ENCODE results near the gene FOSL2. TPM values are rescaled to one million over a fixed set of nuclear protein-coding genes. Genes with fewer than 3 reads are reported as not detected.

Gene FOSL2
- total RNA-seq, 2 experiments from 2014 or later, result 102 to 110 TPM

DNA sequence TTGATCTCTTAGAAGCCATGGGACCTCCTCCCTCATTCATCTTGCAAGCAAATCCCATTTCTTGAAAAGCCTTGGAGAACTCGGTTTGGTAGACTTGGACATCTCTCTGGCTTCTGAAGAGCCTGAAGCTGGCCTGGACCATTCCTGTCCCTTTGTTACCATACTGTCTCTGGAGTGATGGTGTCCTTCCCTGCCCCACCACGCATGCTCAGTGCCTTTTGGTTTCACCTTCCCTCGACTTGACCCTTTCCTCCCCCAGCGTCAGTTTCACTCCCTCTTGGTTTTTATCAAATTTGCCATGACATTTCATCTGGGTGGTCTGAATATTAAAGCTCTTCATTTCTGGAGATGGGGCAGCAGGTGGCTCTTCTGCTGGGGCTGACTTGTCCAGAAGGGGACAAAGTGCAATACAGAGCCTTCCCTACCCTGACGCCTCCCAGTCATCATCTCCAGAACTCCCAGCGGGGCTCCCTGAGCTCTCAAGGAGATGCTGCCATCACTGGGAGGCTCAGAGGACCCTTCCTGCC, 20.0 kb downstream of the FOSL2 start:
- intact Hi-C loops (cut with micrococcal nuclease), result loop anchor here (5.0 kb wide), 1 partner anchor 520 kb away; the partner anchor contains the start of genes BABAM2 and RBKS
- Mint-ChIP-seq H3K4me1 (ENCODE audit: low read depth) (peaks cover 45% of the 10 kb centered on the region), H3K9me3 (no peaks in the 10 kb centered on the region), H3K27me3 (ENCODE audit: low read depth) (no peaks in the 10 kb centered on the region), H3K27ac (peak overlapping the region; percentile 26), H3K4me3 (no peak overlapping the region), H3K36me3 (ENCODE audit: low read depth) (peaks cover 70% of the 10 kb centered on the region)
- no peak for DNase-seq
- CTCF ChIA-PET, result interaction anchor here (1.1 kb wide), 1 partner anchor 11 kb away, joined by 5 read pairs; no protein-coding TSS in a partner anchor

DNA sequence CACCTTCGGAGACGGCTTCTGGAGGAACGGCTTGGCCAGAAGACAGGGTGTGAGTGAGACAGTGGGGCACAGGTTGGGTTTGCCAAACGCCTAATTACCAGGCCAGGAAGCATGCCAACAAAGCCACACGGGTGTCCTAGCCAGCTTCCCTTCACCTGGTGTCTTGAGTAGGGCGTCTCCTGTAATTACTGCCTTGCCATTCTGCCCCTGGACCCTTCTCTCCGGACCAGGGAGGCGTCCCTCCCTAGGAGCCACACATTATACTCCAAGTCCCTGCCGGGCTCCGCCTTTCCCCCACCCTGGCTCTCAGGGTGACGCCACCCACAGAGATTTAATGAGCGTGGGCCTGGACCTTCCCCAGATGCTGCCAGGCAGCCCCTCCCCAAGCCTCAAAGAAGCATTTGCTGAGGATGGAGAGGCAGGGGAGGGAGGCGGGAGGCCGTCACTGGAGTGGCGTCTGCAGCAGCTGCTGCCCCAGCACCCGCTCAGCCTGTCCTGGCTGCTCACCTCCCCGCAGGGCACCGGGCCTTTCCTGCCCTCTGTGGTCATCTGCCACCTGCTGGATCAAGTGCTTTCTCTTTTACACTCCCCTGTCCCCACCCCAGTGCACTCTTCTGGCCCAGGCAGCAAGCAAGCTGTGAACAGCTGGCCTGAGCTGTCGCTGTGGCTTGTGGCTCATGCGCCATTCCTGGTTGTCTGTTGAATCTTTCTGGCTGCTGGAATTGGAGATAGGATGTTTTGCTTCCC, 20.7 kb downstream of the FOSL2 start:
- peaks cover 38% of the 10 kb centered on the region for H3K4me1 Mint-ChIP-seq (ENCODE audit: low read depth)
- CTCF ChIA-PET, result interaction anchor here (1.1 kb wide), 1 partner anchor 10 kb away, joined by 5 read pairs; no protein-coding TSS in a partner anchor

DNA sequence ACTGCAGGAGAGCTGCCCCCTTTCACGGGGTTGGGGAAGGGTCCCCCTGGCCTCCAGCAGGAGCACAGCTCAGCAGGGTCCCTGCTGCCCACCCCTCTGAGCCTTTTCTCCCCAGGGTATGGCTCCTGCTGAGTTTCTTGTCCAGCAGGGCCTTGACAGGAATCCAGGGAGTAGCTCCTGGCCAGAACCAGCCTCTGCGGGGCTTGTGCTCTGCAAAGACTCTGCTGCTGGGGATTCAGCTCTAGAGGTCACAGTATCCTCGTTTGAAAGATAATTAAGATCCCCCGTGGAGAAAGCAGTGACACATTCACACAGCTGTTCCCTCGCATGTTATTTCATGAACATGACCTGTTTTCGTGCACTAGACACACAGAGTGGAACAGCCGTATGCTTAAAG, 21.2 kb downstream of the FOSL2 start:
- CTCF ChIA-PET, result interaction anchor here (1.4 kb wide), 1 partner anchor 690 kb away, joined by 3 read pairs; no protein-coding TSS in a partner anchor
- H3K4me3 Mint-ChIP-seq, result no peak overlapping the region
- no peaks in the 10 kb centered on the region for H3K9me3 Mint-ChIP-seq
- DNase-seq, result no peak
- H3K27ac Mint-ChIP-seq, result no peak overlapping the region
- H3K36me3 Mint-ChIP-seq (ENCODE audit: low read depth), result peaks cover 58% of the 10 kb centered on the region
- intact Hi-C loops (cut with micrococcal nuclease), result loop anchor here (5.0 kb wide), 1 partner anchor 522 kb away; the partner anchor contains the start of genes BABAM2 and RBKS
- H3K27me3 Mint-ChIP-seq (ENCODE audit: low read depth), result no peaks in the 10 kb centered on the region
- peaks cover 32% of the 10 kb centered on the region for H3K4me1 Mint-ChIP-seq (ENCODE audit: low read depth)

More for the DNA sequence above, 20.7 kb downstream of the FOSL2 start:
- Mint-ChIP-seq H3K36me3 (ENCODE audit: low read depth) (peaks cover 64% of the 10 kb centered on the region), H3K27me3 (ENCODE audit: low read depth) (no peaks in the 10 kb centered on the region), H3K9me3 (no peaks in the 10 kb centered on the region), H3K27ac (no peak overlapping the region), H3K4me3 (no peak overlapping the region)
- peak; percentile 39 for DNase-seq
- intact Hi-C loops (cut with micrococcal nuclease), result loop anchor here (5.0 kb wide), 1 partner anchor 521 kb away; the partner anchor contains the start of genes BABAM2 and RBKS

GRCh38 chr2:28414583-28414982, 21.9 kb downstream of the FOSL2 start:
- Mint-ChIP-seq H3K36me3 (ENCODE audit: low read depth) (peaks cover 52% of the 10 kb centered on the region), H3K27ac (no peak overlapping the region)
- intact Hi-C loops (cut with micrococcal nuclease), result loop anchor here (5.0 kb wide), 1 partner anchor 522 kb away; the partner anchor contains the start of genes BABAM2 and RBKS

GRCh38 chr2:28415010-28415409, 22.4 kb downstream of the FOSL2 start:
- H3K4me3 Mint-ChIP-seq, result no peak overlapping the region
- intact Hi-C loops (cut with micrococcal nuclease), result no loop called here
- no peaks in the 10 kb centered on the region for H3K27me3 Mint-ChIP-seq (ENCODE audit: low read depth)
- peaks cover 21% of the 10 kb centered on the region for H3K4me1 Mint-ChIP-seq (ENCODE audit: low read depth)
- CTCF ChIA-PET, result interaction anchor here (1.4 kb wide), 1 partner anchor 691 kb away, joined by 3 read pairs; no protein-coding TSS in a partner anchor
- no peak for DNase-seq
- peaks cover 49% of the 10 kb centered on the region for H3K36me3 Mint-ChIP-seq (ENCODE audit: low read depth)
- H3K27ac Mint-ChIP-seq, result peak overlapping the region; percentile 68
- no peaks in the 10 kb centered on the region for H3K9me3 Mint-ChIP-seq

More at GRCh38 chr2:28414583-28414982, 21.9 kb downstream of the FOSL2 start:
- no peak overlapping the region for H3K4me3 Mint-ChIP-seq
- CTCF ChIA-PET, result interaction anchor here (1.4 kb wide), 1 partner anchor 691 kb away, joined by 3 read pairs; no protein-coding TSS in a partner anchor
- peaks cover 26% of the 10 kb centered on the region for H3K4me1 Mint-ChIP-seq (ENCODE audit: low read depth)
- H3K27me3 Mint-ChIP-seq (ENCODE audit: low read depth), result no peaks in the 10 kb centered on the region
- no peak for DNase-seq
- H3K9me3 Mint-ChIP-seq, result no peaks in the 10 kb centered on the region

DNA sequence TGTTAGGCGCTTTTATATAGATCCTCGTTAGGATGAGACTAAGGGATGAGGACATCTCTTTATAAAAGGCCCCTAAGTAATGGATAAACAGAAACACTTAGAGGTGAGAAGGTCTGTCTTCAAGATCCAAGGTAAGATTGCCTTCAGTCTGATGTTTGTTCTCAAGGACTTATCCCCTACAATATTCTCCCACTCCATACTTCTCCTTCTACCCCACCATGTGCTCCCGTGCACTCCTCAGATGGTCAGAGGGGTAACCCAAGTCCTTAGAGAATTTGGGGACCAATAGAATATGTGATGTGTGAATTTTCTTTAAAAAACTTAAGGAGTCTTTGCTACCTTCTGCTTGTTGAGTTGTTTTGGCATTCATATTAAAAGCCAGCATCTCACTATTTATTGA, 23.1 kb downstream of the FOSL2 start:
- CTCF ChIA-PET, result no interaction called here
- no peaks in the 10 kb centered on the region for H3K9me3 Mint-ChIP-seq
- H3K27me3 Mint-ChIP-seq (ENCODE audit: low read depth), result no peaks in the 10 kb centered on the region
- H3K4me1 Mint-ChIP-seq (ENCODE audit: low read depth), result peaks cover 14% of the 10 kb centered on the region
- H3K27ac Mint-ChIP-seq, result peak overlapping the region; percentile 30
- intact Hi-C loops (cut with micrococcal nuclease), result no loop called here
- no peak for DNase-seq
- peaks cover 43% of the 10 kb centered on the region for H3K36me3 Mint-ChIP-seq (ENCODE audit: low read depth)
- no peak overlapping the region for H3K4me3 Mint-ChIP-seq

DNA sequence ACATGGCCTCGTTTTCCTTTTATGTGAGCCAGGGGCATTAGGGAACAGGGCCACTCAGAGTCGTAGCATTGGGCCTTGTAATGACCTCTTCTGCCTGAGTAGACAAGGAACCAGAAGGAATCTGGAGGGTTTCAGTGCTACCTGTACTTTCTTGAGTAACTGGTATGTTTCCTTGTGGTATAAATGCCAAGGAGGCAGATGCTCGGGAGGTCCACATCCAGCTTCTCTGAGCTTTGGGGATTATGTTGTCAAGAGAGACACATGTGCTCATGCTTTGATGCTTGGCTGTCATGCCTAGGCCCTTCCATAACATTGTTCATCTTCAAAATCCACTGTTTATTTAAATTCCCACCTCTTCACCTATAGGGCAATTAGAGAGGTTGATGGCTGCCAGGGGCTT, 26.3 kb downstream of the FOSL2 start:
- Mint-ChIP-seq H3K27ac (no peak overlapping the region), H3K9me3 (no peaks in the 10 kb centered on the region), H3K27me3 (ENCODE audit: low read depth) (no peaks in the 10 kb centered on the region), H3K4me3 (no peak overlapping the region), H3K36me3 (ENCODE audit: low read depth) (peaks cover 15% of the 10 kb centered on the region), H3K4me1 (ENCODE audit: low read depth) (peaks cover 19% of the 10 kb centered on the region)
- CTCF ChIA-PET, result interaction anchor here (0.8 kb wide), 1 partner anchor 25 kb away, joined by 6 read pairs; no protein-coding TSS in a partner anchor
- intact Hi-C loops (cut with micrococcal nuclease), result no loop called here
- no peak for DNase-seq

GRCh38 chr2:28419443-28420270, 27.0 kb downstream of the FOSL2 start:
- CTCF ChIA-PET, result interaction anchor here (0.6 to 0.8 kb wide), 2 partner anchors 25 to 674 kb away, joined by 3 to 6 read pairs; no protein-coding TSS in a partner anchor
- no peak for DNase-seq
- intact Hi-C loops (cut with micrococcal nuclease), result no loop called here
- Mint-ChIP-seq H3K36me3 (ENCODE audit: low read depth) (peaks cover 13% of the 10 kb centered on the region), H3K9me3 (no peaks in the 10 kb centered on the region), H3K4me1 (ENCODE audit: low read depth) (peaks cover 25% of the 10 kb centered on the region), H3K27ac (peak overlapping the region; percentile 20), H3K4me3 (no peak overlapping the region), H3K27me3 (ENCODE audit: low read depth) (no peaks in the 10 kb centered on the region)

- no peak overlapping the region for H3K27ac Mint-ChIP-seq
- CTCF ChIA-PET, result no interaction called here
These were observed 28.1 kb downstream of the FOSL2 start for GRCh38 chr2:28420722-28421121.

DNA sequence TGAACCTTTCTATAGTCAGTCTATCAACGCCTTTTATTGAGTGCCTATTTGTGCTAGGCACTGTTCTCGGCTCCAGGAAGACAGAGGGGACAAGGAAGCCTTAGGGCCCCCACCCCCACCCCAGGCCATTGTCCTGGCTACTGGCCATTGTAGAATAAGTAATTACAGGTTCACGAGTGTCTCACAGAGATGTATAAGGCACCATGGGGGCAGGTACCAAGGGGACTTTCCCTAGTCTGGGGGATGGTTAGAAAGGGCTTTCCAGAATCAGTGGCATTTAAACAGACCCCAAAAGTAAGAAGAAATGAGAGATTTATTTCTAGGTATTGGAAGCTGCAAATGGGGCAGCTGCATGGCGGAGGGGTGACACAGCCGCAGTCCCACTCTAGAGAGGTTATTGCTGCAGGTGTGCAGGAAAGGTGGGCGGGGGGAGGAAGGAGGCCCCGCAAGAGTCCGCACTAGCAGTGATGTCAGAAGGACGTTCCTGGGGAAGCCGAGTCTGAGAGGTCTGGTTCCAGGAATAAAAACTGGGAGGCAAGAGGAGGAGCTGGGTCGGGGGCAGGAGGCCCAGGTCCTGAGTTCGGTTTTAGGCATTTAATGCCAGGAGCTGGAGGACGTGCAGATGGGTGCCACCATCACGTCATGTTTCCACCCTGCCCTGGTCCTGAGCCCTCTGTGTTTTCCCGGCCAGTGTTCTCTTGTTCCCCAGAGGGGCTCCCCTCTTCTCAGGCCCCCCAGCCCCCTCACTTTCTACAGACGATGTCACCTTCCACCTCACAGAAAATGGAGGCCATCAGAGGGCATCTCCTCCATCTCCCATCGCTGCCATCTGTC, 30.5 kb downstream of the FOSL2 start:
- H3K27ac Mint-ChIP-seq, result peak overlapping the region; percentile 82
- H3K4me1 Mint-ChIP-seq (ENCODE audit: low read depth), result peaks cover 37% of the 10 kb centered on the region
- CTCF ChIA-PET, result interaction anchor here (0.6 to 1.8 kb wide), 3 partner anchors 11 to 30 kb away, joined by 3 to 5 read pairs (median 4); no protein-coding TSS in a partner anchor
- peaks cover 2% of the 10 kb centered on the region for H3K36me3 Mint-ChIP-seq (ENCODE audit: low read depth)
- no peaks in the 10 kb centered on the region for H3K27me3 Mint-ChIP-seq (ENCODE audit: low read depth)
- H3K4me3 Mint-ChIP-seq, result no peak overlapping the region
- intact Hi-C loops (cut with micrococcal nuclease), result no loop called here
- H3K9me3 Mint-ChIP-seq, result no peaks in the 10 kb centered on the region
- DNase-seq, result no peak

More at GRCh38 chr2:28420722-28421121, 28.1 kb downstream of the FOSL2 start:
- H3K4me1 Mint-ChIP-seq (ENCODE audit: low read depth), result peaks cover 35% of the 10 kb centered on the region
- DNase-seq, result no peak
- peaks cover 5% of the 10 kb centered on the region for H3K36me3 Mint-ChIP-seq (ENCODE audit: low read depth)
- H3K27me3 Mint-ChIP-seq (ENCODE audit: low read depth), result no peaks in the 10 kb centered on the region
- no peak overlapping the region for H3K4me3 Mint-ChIP-seq
- H3K9me3 Mint-ChIP-seq, result no peaks in the 10 kb centered on the region
- intact Hi-C loops (cut with micrococcal nuclease), result no loop called here

Measured in activated naive CD4-positive, alpha-beta T cell treated with anti-CD3 and anti-CD28 coated beads for 36 hours (primary cell).